M059J (cell line): ENCODE results near the gene SAP130. TPM values are rescaled to one million over a fixed set of nuclear protein-coding genes. Genes with fewer than 3 reads are reported as not detected.
A peak's percentile ranks its signal among the peaks of the same experiment; 100 is the strongest.

Experiments used
- DNase-seq: peaks from one replicate; pipeline ENCODE4 v3.0.0-alpha.2; 2012; ENCODE audit warnings: low read depth
- total RNA-seq: library from RNA; depleted of rRNA; stranded (reverse); fragments of >200 nt; shearing (Covaris generic); gene quantifications from 2 replicates; pipeline ENCODE4 v1.2.3, GENCODE V29; 2014

Gene SAP130
- total RNA-seq, 1 experiment from 2014 or later, result 9.9 TPM

DNA sequence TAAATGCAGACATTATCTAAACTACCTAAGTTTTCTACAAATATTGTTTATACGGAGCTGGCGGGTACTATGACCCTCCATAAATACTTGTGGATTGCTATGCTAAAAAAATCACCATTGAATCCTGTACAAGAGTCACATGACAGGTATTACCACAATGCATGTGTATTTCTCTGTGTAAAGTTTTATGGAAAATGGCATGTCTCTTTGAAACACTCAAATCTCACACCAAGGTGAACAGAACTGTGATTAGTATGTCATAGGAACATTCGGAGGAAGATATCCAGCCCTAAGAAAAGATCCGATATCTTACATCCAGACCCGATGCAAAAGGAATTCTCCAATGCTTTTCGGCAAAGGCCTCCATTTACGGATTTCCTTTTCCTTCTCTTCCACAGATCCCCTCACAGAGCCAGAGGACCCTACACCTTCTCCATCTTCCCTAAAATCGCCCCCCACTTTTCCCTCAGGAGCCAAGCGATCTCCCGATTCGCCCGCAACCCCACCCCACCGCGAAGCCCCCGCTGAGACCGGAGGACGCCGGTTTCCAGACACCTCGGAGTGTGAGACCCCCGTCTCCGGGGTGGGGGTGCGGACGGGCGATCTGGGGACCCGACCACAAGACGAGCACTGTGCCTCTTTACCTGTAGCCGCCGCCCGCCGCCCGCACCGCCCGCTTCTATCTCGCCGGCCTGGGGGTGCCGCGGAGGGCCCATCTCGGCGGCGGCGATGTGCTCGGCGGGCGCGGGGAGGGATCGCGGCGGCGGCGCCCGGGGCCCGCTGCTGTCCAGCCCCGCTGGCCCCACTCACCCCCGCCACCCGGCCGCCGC, 1.2 kb downstream of the SAP130 start:
- DNase-seq, result no peak

- DNase-seq, result no peak
Measured at GRCh38 chr2:128024816-128025215, 3.0 kb downstream of the SAP130 start.

GRCh38 chr2:128017561-128017960, 10.3 kb downstream of the SAP130 start:
- DNase-seq, result no peak

DNA sequence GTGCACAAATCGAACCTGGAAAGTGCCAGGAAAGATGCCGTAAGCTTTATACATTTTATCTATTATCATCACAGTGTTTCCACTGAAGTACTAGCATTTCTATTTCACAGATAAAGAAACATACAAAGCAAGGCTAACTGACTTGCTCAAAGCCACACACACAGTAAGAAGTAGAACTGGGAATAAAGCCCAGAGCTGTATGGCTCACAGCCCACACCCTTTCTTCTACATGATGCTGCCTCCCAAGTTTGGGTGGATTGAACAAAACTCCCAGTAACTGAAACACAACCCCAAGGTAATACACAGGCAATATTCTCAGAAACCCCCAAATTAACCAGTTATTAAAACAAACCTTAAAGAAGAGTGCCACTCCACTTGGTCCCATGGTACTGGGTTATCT, 11.2 kb downstream of the SAP130 start:
- no peak for DNase-seq

DNA sequence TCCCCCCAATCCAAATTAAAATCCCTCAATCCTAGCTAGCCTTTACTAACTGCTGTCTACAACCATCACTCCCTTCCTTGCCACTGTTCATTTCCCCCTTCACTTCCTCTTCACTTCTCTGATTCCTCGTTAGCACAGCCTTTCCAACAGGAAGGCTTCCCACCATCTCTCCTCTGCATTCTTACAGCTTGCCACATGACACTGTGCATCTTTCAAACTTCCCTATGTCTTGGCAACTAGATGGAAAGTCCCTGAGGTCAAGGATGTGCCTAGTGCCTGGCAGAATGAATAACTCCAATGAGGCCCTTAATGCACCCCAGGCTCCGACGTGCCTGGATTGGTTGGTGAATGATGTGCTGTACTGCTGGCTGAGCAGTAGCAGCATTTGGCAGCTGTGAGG, 15.2 kb downstream of the SAP130 start:
- no peak for DNase-seq

DNA sequence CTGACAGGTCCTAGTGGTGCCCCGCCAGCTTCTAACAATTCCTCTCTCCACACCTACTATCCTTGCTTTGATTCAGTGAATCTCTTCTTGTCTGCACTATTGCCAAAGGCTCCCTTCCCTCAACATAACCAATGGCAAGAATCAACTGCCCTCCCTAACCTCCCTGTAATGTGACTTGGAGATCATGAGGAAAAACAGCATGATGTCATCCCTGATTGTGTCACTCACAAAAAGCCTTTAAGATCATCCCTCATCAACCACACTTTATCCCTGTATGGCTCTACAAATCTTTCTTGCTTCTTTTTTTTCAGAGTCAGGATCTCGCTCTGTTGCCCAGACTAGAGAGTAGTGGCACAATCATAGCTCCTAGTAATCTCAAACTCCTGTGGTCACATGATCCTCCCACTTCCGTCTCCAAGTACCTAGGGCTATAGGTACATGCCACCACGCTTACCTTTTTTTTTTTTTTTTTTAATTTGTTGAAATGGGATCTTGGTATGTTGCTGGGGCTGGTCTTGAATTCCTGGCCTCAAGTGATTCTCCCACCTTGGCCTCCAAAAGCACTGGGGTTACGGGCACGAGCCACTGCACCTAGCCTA, 19.7 kb downstream of the SAP130 start:
- DNase-seq, result no peak

DNA sequence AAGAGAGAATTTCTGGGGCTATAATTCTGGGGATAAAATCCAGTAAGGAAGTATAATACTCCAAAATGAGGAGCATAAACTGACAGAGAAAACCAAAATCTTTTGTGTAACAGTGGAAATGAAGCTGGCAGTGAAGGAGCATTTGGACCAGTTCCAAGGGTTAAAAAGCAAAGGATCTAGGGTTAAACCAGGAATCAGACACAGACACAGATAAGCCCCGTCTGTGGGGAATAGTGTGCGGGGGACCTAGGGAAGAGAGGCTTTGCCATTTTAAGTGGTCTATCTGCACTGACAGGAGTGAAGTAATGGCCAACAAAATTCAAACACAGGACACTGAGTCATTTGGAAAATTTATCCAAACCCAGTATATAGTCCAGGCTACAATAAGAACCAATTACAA, 23.4 kb downstream of the SAP130 start:
- no peak for DNase-seq

- DNase-seq, result no peak
Measured at GRCh38 chr2:128003463-128003862, 24.4 kb downstream of the SAP130 start.

GRCh38 chr2:127996160-127996559, 31.7 kb downstream of the SAP130 start:
- DNase-seq, result no peak

DNA sequence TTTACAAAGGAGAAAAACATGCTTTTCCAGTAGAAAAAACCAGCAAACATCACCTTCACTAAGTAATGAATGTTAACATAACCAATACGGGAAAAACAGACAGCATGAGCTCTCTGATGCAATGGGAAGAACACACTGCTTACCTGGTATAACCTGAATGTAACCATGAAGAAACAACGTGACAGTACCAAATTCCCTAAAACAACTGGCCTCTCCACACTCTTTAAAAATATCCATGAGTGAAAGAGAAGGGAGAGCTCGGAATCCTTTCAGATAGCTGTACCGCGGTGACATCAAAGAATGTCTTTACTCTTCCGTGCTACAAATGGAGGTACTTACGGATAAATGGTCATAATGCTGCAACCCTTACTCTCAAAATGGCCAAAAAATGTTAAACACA, 32.1 kb downstream of the SAP130 start:
- no peak for DNase-seq

DNA sequence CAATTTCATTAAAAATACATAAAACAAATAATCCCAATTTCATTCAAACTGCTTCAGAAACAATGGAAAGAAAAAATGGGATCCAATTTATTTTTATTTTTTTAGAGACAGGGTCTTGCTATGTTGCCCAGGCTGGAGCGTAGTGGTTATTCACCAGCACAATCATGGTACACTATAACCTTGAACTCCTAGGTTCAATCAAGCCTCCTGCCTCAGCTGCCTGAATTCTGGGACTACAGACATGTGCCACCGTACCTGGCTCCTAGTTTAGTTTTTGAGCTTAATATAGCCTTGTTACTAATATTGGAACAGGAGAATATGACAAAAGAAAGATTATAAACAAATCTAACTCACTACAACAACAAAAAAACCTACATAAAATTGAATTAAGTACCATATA, 34.2 kb downstream of the SAP130 start:
- no peak for DNase-seq

GRCh38 chr2:127991742-127992141, 36.1 kb downstream of the SAP130 start:
- DNase-seq, result no peak

GRCh38 chr2:127986548-127987079, 41.2 kb downstream of the SAP130 start:
- DNase-seq, result no peak

DNA sequence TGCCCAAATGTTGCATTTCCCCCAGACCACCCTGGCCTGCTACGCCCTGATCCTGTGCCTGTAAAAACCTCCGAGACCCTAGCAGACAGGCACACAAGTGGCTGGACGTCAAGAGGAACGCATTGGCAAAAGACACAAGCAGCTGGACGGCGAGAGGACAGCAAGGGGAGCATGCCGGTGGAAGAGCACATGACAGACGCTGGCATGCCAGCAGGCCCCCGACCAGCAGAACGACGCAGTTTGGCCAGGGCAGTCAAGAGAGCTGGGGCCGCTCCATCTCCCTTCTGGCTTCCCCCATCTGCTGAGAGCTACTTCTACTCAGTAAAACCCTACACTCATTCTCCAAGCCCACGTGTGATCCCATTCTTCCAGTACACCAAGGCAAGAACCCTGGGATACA, 42.1 kb downstream of the SAP130 start:
- no peak for DNase-seq

GRCh38 chr2:127985026-127985734, 42.7 kb downstream of the SAP130 start:
- no peak for DNase-seq

DNA sequence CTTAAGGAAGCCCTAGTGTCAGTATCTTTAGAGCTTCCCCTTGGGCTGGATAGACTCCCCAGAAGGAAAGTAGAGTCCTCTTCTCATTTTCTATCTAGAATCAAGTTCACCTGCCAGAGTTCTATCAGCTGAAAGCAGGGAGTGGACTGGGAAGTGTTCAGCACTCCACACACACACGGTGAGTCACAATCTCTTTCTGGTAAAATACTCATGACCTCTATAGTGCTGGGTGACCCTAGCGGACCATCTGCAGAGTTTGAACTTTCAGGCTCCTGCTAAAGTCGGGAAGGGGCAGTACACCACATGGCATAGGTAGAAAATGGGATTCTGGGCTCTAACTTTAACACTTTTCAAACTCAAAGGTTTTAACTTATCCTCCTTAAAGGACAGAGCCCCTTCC, 43.3 kb downstream of the SAP130 start:
- peak; percentile 27 for DNase-seq

DNA sequence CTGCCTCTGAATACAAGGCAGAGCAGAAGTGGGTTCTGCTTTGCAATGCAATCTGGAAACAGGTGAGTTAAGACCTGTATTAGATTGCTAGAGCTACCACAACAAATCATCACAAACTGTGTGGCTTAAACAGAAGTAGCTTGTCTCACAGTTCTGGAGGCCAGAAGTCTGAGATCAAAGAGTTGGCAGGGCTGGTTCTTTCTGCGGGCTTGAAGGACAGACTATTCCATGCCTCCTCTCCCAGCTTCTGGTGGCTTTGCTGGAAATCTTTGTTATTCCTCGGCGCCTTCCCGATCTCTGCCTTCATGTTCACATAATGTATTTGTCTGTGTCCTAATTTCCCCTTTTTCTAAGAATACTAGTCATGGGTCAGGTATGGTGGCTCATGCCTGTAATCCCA, 58.4 kb downstream of the SAP130 start:
- no peak for DNase-seq

DNA sequence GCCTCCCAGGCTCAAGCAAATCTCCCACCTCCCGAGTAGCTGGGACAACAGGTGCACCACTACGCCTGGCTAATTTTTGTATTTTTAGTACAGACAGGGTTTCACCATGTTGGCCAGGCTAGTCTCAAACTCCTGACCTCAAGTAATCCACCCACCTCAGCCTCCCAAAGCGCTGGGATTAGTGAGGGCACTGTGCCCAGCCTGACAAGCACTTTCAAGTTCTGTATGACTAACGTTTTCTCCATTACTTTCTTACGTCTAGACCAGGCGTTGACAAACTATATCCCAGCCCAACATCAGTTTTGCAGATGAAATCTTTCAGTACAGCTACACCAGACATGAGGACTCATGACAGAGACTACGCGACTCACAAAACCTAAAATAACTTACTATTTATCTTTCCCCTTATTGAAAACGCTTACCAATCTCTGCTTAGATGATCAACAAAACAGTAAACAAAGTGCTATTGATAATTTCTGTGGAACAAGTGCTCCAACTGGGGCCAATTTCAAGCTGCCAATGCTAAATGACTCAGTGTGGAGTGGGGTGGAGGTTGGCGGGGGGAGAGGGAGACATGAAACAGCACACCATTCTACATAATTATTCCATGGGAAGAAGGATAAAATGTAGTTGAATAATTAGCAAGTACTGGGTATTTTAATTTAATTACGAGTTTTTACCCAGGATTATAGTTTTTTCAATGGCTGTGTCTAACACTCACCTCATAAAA, 59.1 kb downstream of the SAP130 start:
- DNase-seq, result no peak

DNA sequence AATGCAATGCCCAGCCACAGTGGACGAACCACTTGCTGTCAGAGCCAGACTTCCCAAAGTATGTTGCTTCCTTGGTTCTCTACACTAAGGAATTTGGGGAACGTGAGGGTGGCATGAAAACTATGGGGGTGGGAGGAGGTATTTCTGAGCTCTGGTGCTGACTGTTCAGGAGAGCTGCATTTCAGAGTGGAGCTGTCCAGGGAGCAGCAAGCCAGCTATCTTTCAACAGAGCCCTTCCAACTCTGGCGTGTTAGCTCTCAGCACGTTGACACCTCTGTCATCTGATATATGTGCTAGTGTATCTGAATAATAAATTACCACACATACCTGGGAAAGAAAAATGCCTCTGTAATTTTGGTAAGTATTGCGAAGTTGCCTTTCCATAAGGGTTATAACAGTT, 66.1 kb downstream of the SAP130 start:
- DNase-seq, result no peak

DNA sequence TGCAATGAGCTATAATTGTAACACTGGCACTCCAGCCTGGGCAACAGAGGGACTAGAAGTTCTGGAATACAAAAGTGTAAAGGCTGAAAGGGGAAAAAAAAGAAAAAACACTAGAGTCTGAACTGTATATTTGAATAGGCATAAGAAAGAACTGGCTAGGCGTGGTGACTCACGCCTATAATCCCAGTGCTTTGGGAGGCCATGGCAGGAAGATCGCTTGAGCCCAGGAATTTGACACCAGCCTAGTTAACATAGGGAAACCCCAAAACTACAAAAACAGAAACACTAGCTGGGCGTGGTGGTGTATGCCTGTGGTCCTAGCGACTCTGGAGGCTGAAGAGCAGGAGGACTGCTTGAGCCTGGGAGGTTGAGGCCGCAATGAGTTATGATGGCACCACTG, 70.6 kb downstream of the SAP130 start:
- DNase-seq, result peak; percentile 41

DNA sequence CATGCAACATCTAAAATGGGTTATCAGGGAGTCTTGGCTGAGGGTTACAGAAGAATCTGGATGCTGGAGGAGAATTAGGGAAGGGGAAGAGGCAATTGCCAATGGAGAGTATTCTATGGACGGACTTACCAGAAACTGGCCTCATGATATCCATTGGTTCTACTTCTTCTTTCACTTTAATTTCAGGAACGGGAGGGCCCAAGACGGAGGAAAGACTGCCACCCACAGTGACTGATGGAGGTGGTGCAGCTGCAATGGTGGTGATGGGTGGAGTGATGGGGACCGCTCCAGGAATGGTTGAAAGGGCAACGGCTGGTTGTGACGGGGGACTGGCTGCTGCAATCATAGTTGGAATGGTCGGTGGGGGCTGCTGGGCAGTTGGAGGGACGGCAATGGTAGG, 73.0 kb downstream of the SAP130 start:
- no peak for DNase-seq

GRCh38 chr2:127953849-127954248, 74.0 kb downstream of the SAP130 start:
- no peak for DNase-seq
